HG03342 (cell line): ENCODE measurements around the gene PGAM1.
"Not testable (repeated sequence)": the region's sequence is repeated elsewhere in the genome, so short reads cannot be mapped to it uniquely, and the experiment has no call there.

Source experiments
- ATAC-seq: cut with Tn5 transposase; IDR thresholded peaks from one replicate; pipeline ENCODE4 v1.9.1; 2021; ENCODE audit warnings: mild to moderate bottlenecking, moderate library complexity; ENCODE audit not compliant: unreplicated experiment

Gene PGAM1

GRCh38 chr10:97425964-97426775, at the start of gene PGAM1:
PGAM1 (plus strand) TSS chr10:97426191; CDS start chr10:97426308, 117 bp downstream.
- peak; percentile 78 for ATAC-seq

- ATAC-seq, result no peak
Observed at GRCh38 chr10:97376413-97376812, 49.6 kb upstream of the PGAM1 start.

- no peak for ATAC-seq
Observed at GRCh38 chr10:97378933-97379921, 46.8 kb upstream of the PGAM1 start.

- no peak for ATAC-seq
Observed at GRCh38 chr10:97380516-97380915, 45.5 kb upstream of the PGAM1 start.

GRCh38 chr10:97381626-97382025, 44.4 kb upstream of the PGAM1 start:
- ATAC-seq, result no peak

GRCh38 chr10:97383159-97383558, 42.8 kb upstream of the PGAM1 start:
- no peak for ATAC-seq

- no peak for ATAC-seq
Observed at GRCh38 chr10:97384156-97384555, 41.8 kb upstream of the PGAM1 start.

GRCh38 chr10:97384641-97385040, 41.4 kb upstream of the PGAM1 start:
- ATAC-seq, result no peak

- ATAC-seq, result no peak
Observed at GRCh38 chr10:97385565-97385964, 40.4 kb upstream of the PGAM1 start.

- ATAC-seq, result no peak
Observed at GRCh38 chr10:97388152-97388551, 37.8 kb upstream of the PGAM1 start.

GRCh38 chr10:97390091-97390490, 35.9 kb upstream of the PGAM1 start:
- no peak for ATAC-seq

- no peak for ATAC-seq
Observed at GRCh38 chr10:97393034-97393573, 32.9 kb upstream of the PGAM1 start.

- no peak for ATAC-seq
Observed at GRCh38 chr10:97396056-97396455, 29.9 kb upstream of the PGAM1 start.

- peak; percentile 40 for ATAC-seq
Observed at GRCh38 chr10:97399843-97400545, 26.0 kb upstream of the PGAM1 start.

- ATAC-seq, result peak; percentile 95
Observed at GRCh38 chr10:97400665-97401454, 25.1 kb upstream of the PGAM1 start, which contains the start of gene RRP12. RRP12 (minus strand) TSS chr10:97401340; CDS start chr10:97401231, 109 bp downstream.

GRCh38 chr10:97401455-97401919, 24.5 kb upstream of the PGAM1 start:
- no peak for ATAC-seq

GRCh38 chr10:97404044-97404443, 21.9 kb upstream of the PGAM1 start:
- no peak for ATAC-seq

- no peak for ATAC-seq
Observed at GRCh38 chr10:97406064-97406463, 19.9 kb upstream of the PGAM1 start.

- ATAC-seq, result not testable (repeated sequence)
Observed at GRCh38 chr10:97406483-97406882, 19.5 kb upstream of the PGAM1 start.
